AG04450 (cell line): Measurements from ENCODE around the gene OOEP. TPM values are rescaled to one million over a fixed set of nuclear protein-coding genes. Genes with fewer than 3 reads are reported as not detected.

Experiments
- CTCF ChIA-PET: fragments of 300-600, 350-600 bp; formaldehyde crosslinking; extraction: SDS; loops from one replicate; lab custom pipeline; 2022; ENCODE audit warnings: antibody characterized with exemption, inconsistent platforms; lab: Charles Lee
- POLR2A ChIA-PET: fragments of 350-600 bp; formaldehyde crosslinking; extraction: SDS; loops from one replicate; lab custom pipeline; 2021; ENCODE audit warnings: antibody characterized with exemption, inconsistent platforms; lab: Yijun Ruan, JAX
- DNase-seq: peaks from one replicate; pipeline ENCODE4 v3.0.0-alpha.2; 2011; ENCODE audit warnings: low read depth, low spot score
- H3K27ac ChIP-seq: one replicate; pipeline ENCODE4 v1.5.1; 2012; ENCODE audit warnings: low read depth, low read length, control low read depth
- H3K27me3 ChIP-seq: one replicate; pipeline ENCODE4 v1.6.0; 2012; ENCODE audit warnings: low read length; ENCODE audit not compliant: control insufficient read depth, insufficient read depth
- H3K4me3 ChIP-seq: 2 replicates; pipeline ENCODE4 v1.5.1; 2011; ENCODE audit warnings: mild to moderate bottlenecking, low read depth, low read length, control low read depth
- H3K9me3 ChIP-seq: 2 replicates; pipeline ENCODE4 v1.5.1; 2012; ENCODE audit warnings: low read length; ENCODE audit not compliant: control insufficient read depth, insufficient read depth
- polyA minus RNA-seq: library from RNA; depleted of rRNA, polyadenylated mRNA; stranded (reverse); fragments of >200 nt; gene quantifications from 2 replicates; pipeline ENCODE4 v1.2.3, GENCODE V29; 2011; rRNA and poly(A)+ RNA removed
- polyA plus RNA-seq: library from polyadenylated mRNA; depleted of rRNA; stranded (reverse); fragments of >200 nt; gene quantifications from 2 replicates; pipeline ENCODE4 v1.2.3, GENCODE V29; 2011; rRNA removed
- TF ChIP-seq, protein P1 (sequence below): IDR thresholded peaks from 2 replicates; pipeline ENCODE4 v1.5.1; 2011; ENCODE audit warnings: low read depth, low read length, control low read depth, inconsistent platforms

The OOEP gene
- polyA plus RNA-seq (not detected in 2 replicates), polyA minus RNA-seq (not detected in 2 replicates)

DNA sequence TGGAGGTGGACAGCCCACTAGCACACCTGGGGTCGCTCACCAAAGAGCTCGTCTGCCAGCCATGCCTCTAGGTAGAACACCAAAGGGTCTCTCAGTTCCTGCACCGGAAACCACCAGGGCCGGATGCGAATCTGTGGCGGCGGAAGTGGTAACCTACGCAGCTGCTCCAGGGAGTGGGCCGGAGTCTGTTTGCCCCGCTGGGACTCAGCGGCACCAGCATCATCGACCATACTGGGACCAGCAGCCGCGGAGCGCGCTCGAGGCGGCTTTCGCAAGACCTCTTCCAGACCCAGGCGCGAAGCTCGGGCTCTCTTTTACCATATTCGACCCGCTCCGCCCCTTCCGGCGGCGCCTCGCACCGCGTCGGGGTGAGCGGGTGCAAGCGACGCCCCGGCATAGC lies at the start of gene OOEP:
OOEP (minus strand) TSS at position 335 of the 400 bp plus-strand sequence; CDS start at position 230, 105 bp downstream.
- Histone ChIP-seq H3K27me3 (peaks cover 5% of the 10 kb centered on the region), H3K9me3 (peaks cover 7% of the 10 kb centered on the region), H3K4me3 (no peak within 1 kb of the TSS), H3K27ac (no peak within 1 kb of the TSS)
- TF ChIP-seq, protein P1, sequence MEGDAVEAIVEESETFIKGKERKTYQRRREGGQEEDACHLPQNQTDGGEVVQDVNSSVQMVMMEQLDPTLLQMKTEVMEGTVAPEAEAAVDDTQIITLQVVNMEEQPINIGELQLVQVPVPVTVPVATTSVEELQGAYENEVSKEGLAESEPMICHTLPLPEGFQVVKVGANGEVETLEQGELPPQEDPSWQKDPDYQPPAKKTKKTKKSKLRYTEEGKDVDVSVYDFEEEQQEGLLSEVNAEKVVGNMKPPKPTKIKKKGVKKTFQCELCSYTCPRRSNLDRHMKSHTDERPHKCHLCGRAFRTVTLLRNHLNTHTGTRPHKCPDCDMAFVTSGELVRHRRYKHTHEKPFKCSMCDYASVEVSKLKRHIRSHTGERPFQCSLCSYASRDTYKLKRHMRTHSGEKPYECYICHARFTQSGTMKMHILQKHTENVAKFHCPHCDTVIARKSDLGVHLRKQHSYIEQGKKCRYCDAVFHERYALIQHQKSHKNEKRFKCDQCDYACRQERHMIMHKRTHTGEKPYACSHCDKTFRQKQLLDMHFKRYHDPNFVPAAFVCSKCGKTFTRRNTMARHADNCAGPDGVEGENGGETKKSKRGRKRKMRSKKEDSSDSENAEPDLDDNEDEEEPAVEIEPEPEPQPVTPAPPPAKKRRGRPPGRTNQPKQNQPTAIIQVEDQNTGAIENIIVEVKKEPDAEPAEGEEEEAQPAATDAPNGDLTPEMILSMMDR: no peak
- ChIA-PET POLR2A (no interaction called here), CTCF (no interaction called here)
- no peak for DNase-seq

DNA sequence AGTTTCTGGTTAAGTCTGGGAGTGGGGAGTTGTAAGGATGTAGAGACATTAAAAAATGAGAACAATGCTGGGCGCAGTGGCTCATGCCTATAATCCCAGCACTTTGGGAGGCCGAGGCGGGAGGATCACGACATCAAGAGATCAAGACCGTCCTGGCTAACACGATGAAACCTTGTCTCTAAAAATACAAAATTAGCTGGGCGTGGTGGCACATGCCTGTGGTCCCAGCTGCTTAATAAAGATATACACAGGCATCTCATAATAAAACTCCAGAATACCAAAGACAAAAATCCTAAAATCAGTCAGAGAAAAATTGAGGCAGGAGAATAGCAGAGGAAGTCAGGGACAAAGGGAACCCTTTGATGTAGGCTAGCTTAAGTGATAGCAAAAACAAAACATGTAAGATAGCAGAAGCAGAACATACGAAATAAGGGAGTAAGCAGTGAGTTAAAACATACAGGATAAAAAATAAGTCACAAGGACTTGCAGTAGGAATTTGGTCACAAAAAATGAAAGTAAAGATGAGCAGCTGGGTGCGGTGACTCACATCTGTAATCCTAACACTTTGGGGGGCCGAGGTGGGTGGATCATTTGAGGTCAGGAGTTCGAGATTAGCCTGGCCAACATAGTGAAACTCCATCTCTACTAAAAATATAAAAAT lies 48.5 kb upstream of the OOEP start:
- Histone ChIP-seq H3K4me3 (no peak overlapping the region), H3K9me3 (no peaks in the 10 kb centered on the region), H3K27me3 (no peaks in the 10 kb centered on the region), H3K27ac (no peak overlapping the region)
- ChIA-PET CTCF (interaction anchor here (0.7 kb wide), 1 partner anchor 193 kb away, joined by 3 read pairs; no protein-coding TSS in a partner anchor), POLR2A (interaction anchor here (0.5 kb wide), 1 partner anchor 95 kb away, joined by 3 read pairs; no protein-coding TSS in a partner anchor)
- peak; percentile 1 for DNase-seq
- TF ChIP-seq, protein P1: no peak

DNA sequence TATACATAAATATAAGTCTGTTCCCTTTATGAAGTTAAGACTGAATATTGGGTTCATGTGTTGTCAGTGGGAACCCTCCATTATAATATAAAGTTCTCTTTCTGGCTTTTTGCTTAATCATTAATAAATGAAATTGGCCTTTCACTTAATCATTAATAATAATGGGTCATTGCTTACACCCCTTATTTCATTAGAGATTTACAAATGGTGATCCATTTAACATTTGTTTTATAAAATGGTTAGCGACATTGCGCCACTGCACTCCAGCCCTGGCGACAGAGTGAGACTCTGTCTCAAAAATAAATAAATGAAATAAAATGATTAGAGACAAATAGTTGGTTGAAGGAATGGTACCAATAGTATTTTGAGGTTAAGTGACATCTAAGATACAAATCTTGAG lies 43.4 kb upstream of the OOEP start:
- TF ChIP-seq, protein P1: no peak
- Histone ChIP-seq H3K27ac (no peak overlapping the region), H3K9me3 (no peaks in the 10 kb centered on the region), H3K4me3 (no peak overlapping the region), H3K27me3 (no peaks in the 10 kb centered on the region)
- POLR2A ChIA-PET: no interaction called here
- CTCF ChIA-PET: no interaction called here
- no peak for DNase-seq

DNA sequence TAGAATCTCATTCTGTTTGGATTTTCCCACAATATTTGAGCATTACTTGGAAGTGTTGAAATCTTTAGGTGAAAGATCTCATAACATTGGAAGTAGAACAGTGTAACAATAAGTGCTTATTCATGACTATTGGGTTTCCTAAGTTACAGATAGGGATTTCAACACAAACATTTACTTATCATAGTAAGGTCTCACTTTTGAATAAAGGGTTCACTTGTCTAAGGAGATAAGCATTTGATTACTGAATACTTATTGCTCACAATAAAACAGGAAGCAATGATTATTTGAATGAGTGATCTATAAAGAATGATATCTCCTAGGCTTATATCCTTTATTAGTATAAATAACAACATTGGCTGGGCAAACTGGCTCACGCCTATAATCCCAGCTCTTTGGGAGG lies 39.7 kb upstream of the OOEP start:
- Histone ChIP-seq H3K4me3 (no peak overlapping the region), H3K27me3 (no peaks in the 10 kb centered on the region), H3K27ac (no peak overlapping the region), H3K9me3 (no peaks in the 10 kb centered on the region)
- no peak for DNase-seq
- POLR2A ChIA-PET: no interaction called here
- TF ChIP-seq, protein P1: no peak
- CTCF ChIA-PET: no interaction called here

DNA sequence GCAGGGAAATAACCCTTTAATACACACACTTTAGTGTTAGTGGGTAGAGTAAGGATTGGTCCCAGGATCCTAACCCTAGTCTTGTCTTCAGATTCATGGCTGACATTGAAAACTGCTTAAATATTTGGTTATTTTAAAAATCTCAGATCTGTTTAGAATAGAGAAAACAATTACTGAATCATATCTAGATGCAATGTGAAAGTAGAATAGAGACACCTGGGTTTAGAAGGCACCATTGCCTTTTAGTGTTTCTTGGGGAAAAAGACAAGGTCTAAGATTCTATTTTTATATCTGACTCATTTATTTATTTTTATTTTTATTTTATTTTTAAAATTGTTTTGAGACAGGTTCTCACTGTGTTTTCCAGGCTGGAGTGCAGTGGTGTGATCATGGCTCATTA lies 31.0 kb upstream of the OOEP start:
- Histone ChIP-seq H3K27me3 (no peaks in the 10 kb centered on the region), H3K27ac (no peak overlapping the region), H3K4me3 (no peak overlapping the region), H3K9me3 (no peaks in the 10 kb centered on the region)
- POLR2A ChIA-PET: no interaction called here
- CTCF ChIA-PET: no interaction called here
- DNase-seq: no peak
- TF ChIP-seq, protein P1: no peak
